Thyroid gland (tissue), 4 donors: ENCODE data around the gene ERC1. TPM values are rescaled to one million over a fixed set of nuclear protein-coding genes. Genes with fewer than 3 reads are reported as not detected.

ENCODE experiments used
- DNase-seq, 2 donors: peaks; one replicate each; pipeline ENCODE4 v3.0.0-alpha.2; 2019
- H3K27ac ChIP-seq, 3 donors: fragments of 200-600 bp; sonication (generic); 1 replicate in 2 of 3; 2 replicates in 1 of 3; pipeline ENCODE4 v1.5.1; 2016 to 2019; ENCODE audit warnings: mild to moderate bottlenecking in 1 of 3, moderate library complexity in 1 of 3
- H3K27me3 ChIP-seq: fragments of 200-600 bp; sonication (generic); one replicate; pipeline ENCODE4 v1.5.1; 2019
- H3K36me3 ChIP-seq, 2 donors: fragments of 200-600 bp; sonication (generic); one replicate each; pipeline ENCODE4 v1.5.1; 2016 to 2019
- H3K4me1 ChIP-seq, 2 donors: fragments of 200-600 bp; sonication (generic); one replicate each; pipeline ENCODE4 v1.5.1; 2017 to 2019
- H3K4me3 ChIP-seq, 3 donors: fragments of 200-600 bp; sonication (generic); replicated peaks in 1 of 3; 1 replicate in 2 of 3; 2 replicates in 1 of 3; pipeline ENCODE4 v1.5.1; 2016; ENCODE audit warnings: mild to moderate bottlenecking in 1 of 3
- H3K9me3 ChIP-seq: fragments of 200-600 bp; sonication (generic); one replicate; pipeline ENCODE4 v1.5.1; 2017
- CTCF ChIP-seq, 6 experiments: fragments of 200-600 bp in 3 of 6; fragments of 450-650 bp in 3 of 6; sonication (generic) in 3 of 6; IDR thresholded peaks; one replicate each; pipeline ENCODE4 v1.5.1; 2016 to 2019; ENCODE audit warnings: antibody characterized with exemption in 6 of 6, mild to moderate bottlenecking in 2 of 6, inconsistent platforms in 1 of 6, moderate library complexity in 1 of 6
- POLR2A ChIP-seq, 2 donors: fragments of 450-650 bp; IDR thresholded peaks; one replicate each; pipeline ENCODE4 v1.6.1; 2017; ENCODE audit warnings: antibody characterized with exemption in 2 of 2, mild to moderate bottlenecking in 2 of 2, moderate library complexity in 1 of 2
- WGBS, 2 donors: methylation state at CpG; one replicate each; pipeline ENCODE4 v1.1.5; 2017; 5-methylcytosine and 5-hydroxymethylcytosine counted together
- intact Hi-C: fragments of 100-400 bp; cut with DNase I; formaldehyde crosslinking; loops from one replicate; pipeline ENCODE4 v1.15.1; 2023
- total RNA-seq, 4 donors: library from RNA; depleted of rRNA; stranded (reverse); fragments of >200 nt; gene quantifications; one replicate each; pipeline ENCODE4 v1.2.3, GENCODE V29; 2016

ERC1 gene
- total RNA-seq, 4 donors from 2014 or later = 39.8 to 84.2 (median 75.8) TPM

GRCh38 chr12:1080520-1081223, 89.6 kb downstream of the ERC1 start:
- Histone ChIP-seq H3K4me3 (no peak overlapping the region), H3K4me1 (no peaks in the 10 kb centered on the region), H3K27ac (no peak overlapping the region), H3K36me3 (no peaks in the 10 kb centered on the region), H3K9me3 (no peaks in the 10 kb centered on the region), H3K27me3 (no peaks in the 10 kb centered on the region)
- intact Hi-C loops = no loop called here
- TF ChIP-seq POLR2A (IDR thresholded peaks at IDR 0.05) = no peak
- no peak for TF ChIP-seq CTCF (IDR thresholded peaks at IDR 0.05)
- WGBS, 2 donors = 90 to 91% methylated on average over 11 of the region's 11 CpGs
- no peak for DNase-seq

GRCh38 chr12:1083151-1083888, 92.3 kb downstream of the ERC1 start:
- peak overlapping the region in 1 of 3 donors; percentile 20 for H3K27ac ChIP-seq
- TF ChIP-seq CTCF (IDR thresholded peaks at IDR 0.05) (no peak), POLR2A (IDR thresholded peaks at IDR 0.05) (no peak)
- intact Hi-C loops = no loop called here
- H3K27me3 ChIP-seq = no peaks in the 10 kb centered on the region
- no peaks in the 10 kb centered on the region for H3K36me3 ChIP-seq
- H3K9me3 ChIP-seq = no peaks in the 10 kb centered on the region
- H3K4me1 ChIP-seq = no peaks in the 10 kb centered on the region
- WGBS, 2 donors = 70 to 75% methylated on average over 12 of the region's 12 CpGs
- no peak overlapping the region for H3K4me3 ChIP-seq
- no peak for DNase-seq

- Histone ChIP-seq H3K4me1 (no peaks in the 10 kb centered on the region), H3K27me3 (no peaks in the 10 kb centered on the region), H3K4me3 (no peak overlapping the region), H3K36me3 (no peaks in the 10 kb centered on the region), H3K9me3 (no peaks in the 10 kb centered on the region), H3K27ac (peak overlapping the region in 1 of 3 donors; percentile 20)
- no peak for TF ChIP-seq CTCF (IDR thresholded peaks at IDR 0.05)
- TF ChIP-seq POLR2A (IDR thresholded peaks at IDR 0.05) = no peak
- intact Hi-C loops = no loop called here
- DNase-seq = no peak
- WGBS, 2 donors = 54 to 59% methylated on average over 3 of the region's 3 CpGs
Measured at GRCh38 chr12:1083889-1084262, 92.9 kb downstream of the ERC1 start.

- intact Hi-C loops = loop anchor here (10.0 kb wide), 1 partner anchor 527 kb away; no protein-coding TSS in a partner anchor
- Histone ChIP-seq H3K36me3 (no peaks in the 10 kb centered on the region), H3K9me3 (no peaks in the 10 kb centered on the region), H3K27me3 (no peaks in the 10 kb centered on the region), H3K4me1 (peaks cover 3 to 9% of the 10 kb centered on the region in 2 donors), H3K4me3 (no peak overlapping the region), H3K27ac (no peak overlapping the region)
- DNase-seq = no peak
- WGBS, 2 donors = 62 to 72% methylated on average over 4 of the region's 4 CpGs
- TF ChIP-seq POLR2A (IDR thresholded peaks at IDR 0.05) = no peak
- no peak for TF ChIP-seq CTCF (IDR thresholded peaks at IDR 0.05)
Measured at GRCh38 chr12:1091350-1091749, 100.3 kb downstream of the ERC1 start.
